RCC 7860 (cell line): ENCODE measurements around the gene ST7.
"Not testable (repeated sequence)": the region's sequence is repeated elsewhere in the genome, so short reads cannot be mapped to it uniquely, and the experiment has no call there.

ENCODE experiments used
- DNase-seq: peaks from one replicate; pipeline ENCODE4 v3.0.0-alpha.2; 2015; ENCODE audit warnings: low spot score
- FAIRE-seq: peaks from 2 replicates; lab custom pipeline; 2012; peaks lifted over from hg19 to GRCh38; lab: Jason Lieb, UNC

The ST7 gene

DNA sequence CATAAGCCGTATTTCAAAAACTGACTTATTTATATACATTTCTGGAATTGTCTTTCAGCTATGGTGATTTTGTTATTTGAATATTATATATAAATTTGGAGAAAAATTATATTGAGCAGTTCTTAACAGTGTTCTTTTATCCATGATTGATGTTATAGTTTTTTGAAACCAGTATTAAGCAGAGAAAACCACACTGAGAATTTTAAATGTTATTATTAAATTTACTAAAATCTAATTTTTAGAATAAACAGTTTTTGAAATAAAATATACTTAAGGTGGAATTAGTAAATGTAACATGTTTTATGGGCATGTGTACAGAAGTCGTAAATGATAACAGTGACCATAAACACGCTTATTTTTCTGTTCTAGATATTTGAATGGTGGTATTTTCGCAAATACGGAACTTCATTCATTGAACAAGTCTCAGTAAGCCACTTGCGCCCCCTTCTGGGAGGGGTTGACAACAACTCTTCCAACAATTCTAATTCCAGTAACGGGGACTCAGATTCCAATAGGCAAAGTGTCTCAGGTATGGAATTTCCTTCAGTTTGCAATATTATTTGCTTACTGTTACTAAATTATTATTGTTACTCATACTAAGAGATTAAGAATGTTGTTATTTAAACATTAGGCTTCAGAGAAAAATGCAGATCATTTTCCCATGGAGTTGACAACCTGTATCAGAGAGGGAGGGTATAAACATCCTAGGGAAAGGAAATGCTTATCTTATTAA, 166.1 kb downstream of the ST7 start:
- FAIRE-seq (peak; percentile 70), DNase-seq (peak; percentile 58)

DNA sequence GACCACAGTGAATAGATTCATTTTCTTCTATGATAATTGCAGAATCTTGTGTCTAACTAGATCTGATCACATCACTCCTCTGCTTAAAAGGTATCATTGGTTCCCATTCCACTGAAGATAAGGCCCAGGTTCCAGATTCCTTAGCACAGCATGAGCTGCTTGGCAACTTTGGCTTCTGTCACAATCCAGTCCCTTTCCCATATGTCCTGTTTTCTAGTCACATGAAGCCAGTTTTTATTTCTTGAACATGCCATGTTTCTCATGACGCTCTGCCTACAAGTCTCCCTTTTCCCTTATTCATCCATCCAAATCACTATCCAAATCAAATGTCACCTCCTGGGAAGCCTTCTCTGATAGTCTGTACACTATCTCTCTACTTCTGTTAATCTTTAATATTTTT, 167.0 kb downstream of the ST7 start:
- not testable (repeated sequence) for FAIRE-seq, DNase-seq

DNA sequence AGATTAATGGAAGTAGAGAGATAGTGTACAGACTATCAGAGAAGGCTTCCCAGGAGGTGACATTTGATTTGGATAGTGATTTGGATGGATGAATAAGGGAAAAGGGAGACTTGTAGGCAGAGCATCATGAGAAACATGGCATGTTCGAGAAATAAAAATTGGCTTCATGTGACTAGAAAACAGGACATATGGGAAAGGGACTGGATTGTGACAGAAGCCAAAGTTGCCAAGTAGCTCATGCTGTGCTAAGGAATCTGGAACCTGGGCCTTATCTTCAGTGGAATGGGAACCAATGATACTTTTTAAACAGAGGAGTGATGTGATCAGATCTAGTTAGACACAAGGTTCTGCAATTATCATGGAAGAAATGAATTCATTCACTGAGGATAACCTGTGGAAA, 168.7 kb downstream of the ST7 start:
- DNase-seq, FAIRE-seq: not testable (repeated sequence)

DNA sequence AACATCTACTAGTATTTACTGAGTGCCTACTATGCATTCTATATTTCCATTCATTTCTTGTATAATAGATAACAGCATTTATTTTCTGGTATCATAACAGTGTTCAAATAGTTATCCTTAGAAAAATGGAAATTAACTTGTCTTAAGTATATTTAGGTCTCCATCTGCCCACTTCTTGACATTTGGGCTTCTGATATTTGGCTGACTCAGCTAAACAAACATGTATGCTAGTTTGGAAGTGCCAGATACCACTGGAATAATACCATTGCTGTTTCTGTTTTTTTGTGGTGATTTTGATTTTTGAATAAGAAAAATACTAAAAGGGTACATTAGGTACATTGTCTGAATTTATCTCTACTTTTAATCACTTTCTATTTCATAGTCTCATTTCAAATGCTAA, 169.2 kb downstream of the ST7 start:
- DNase-seq (no peak), FAIRE-seq (no peak)

DNA sequence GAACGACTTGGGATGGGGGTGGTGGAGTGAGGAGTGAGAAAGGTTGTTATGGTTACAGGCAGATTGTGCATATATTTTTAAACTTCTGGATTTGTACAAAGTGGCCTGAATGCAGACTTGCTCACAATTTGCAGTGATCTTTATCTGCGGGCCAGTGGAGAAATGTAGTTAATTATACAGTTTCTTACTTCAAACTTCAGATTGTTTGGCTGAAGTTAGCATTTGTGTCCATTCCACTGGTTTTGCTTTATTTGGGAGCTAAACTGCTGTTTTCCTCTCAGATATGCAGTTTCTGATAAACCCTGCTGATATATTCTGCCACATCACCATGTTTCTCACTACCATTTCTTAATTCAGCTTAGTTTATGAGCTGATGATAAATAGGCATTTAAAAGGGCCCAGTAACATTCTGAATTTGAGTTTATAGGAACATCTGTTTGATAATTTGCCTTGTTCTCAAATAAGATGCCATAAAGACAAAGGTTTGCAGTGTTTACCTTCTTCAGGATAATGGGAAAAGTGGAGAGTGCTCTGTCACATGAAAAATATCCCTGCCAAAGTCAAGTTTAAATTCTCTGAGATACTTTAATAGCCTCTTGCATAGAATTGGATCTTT, 170.1 kb downstream of the ST7 start:
- FAIRE-seq = no peak
- DNase-seq = no peak

DNA sequence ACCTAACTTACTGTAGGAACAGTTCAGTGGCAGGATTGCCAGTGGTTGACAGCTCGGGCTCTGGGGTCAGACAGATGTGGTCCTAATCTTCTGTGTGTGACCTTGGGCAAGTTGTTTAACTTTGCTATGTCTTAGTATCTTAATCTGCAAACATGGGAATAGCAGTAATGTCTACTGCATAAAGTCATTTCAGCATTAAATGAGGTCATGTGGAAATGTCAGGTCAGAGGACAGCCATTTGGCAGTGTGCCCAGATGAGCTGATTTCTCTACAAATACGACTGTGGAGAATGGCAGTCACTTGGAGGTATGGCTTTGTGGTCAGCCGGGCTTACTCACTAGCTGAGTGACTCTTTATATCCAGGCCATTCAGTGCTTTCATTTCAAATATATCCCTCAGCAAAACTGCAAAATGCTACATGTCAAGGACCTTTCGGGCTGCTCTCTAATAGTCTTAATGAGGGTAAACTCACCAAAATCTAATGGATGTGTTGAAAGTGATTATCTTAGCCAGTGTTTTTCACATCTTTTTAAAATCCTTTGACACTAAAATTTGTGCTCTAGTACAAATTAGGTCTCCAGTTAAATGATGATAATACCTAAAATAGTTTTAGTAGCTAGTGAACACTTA, 171.4 kb downstream of the ST7 start:
- FAIRE-seq (peak; percentile 100), DNase-seq (peak; percentile 100)

DNA sequence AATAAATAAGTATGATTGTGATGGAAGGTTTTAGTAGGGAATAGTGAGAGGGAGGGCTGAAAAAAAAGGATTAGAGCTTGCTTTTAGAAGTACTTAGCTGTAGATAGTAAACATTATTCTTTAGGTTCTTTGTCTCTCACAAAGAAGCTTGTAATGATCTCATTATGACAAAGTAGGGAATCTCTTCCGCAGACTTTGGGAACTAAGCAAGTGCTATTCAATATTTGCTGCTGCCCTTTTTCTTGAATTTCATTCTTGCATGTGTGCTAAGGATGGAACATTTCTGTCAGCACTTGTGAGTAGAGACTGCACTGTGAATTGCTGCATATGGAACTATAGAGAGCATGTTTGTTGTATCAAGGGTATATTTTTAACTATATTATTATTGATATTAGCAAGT, 173.4 kb downstream of the ST7 start:
- DNase-seq = no peak
- FAIRE-seq = no peak

DNA sequence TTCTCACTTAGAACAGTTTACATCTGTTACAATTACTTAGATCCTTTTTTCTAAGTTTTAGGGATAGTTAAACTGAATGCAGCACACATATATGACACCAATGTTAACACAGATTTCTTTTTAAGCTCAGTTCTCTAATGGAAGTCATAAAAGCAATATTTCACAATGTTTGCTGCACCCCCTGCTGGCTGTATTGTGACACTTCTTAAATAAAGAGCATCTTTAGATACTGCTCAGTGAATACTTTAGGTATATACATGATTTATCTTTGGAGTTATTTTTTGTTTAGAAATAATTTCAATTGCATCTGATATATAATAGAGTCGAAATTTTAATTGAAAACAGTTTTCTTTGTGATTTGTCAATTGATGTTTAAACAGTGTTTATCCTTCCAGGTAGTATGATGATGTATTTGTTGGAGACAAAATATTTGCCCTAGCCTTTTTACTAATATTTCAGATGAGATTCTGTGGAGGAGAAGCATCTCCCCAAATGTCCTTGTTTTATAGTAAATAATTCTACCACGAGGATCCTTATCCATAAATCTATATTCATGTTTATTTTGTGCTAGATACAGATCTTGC, 174.4 kb downstream of the ST7 start:
- peak; percentile 48 for DNase-seq
- peak; percentile 92 for FAIRE-seq

DNA sequence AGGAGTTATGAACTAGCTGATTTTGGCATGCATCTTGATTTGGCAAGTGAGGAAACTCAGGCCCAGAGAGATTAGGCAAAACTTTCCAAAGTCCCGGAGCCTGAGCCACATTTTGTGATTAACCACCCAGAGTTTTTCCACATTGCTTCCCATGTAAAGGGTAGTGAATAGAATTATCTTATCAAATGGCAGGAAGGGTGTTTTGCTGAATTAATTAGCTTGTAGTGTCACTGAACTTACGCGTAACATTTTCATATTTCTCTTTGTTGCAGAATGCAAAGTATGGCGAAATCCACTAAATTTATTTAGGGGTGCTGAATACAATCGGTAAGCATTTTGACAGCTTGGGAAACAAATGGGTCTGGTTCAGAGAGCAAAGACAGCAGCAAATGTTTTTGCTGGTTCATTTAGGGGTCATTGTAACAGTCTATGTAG, 176.2 kb downstream of the ST7 start:
- DNase-seq = no peak
- no peak for FAIRE-seq

DNA sequence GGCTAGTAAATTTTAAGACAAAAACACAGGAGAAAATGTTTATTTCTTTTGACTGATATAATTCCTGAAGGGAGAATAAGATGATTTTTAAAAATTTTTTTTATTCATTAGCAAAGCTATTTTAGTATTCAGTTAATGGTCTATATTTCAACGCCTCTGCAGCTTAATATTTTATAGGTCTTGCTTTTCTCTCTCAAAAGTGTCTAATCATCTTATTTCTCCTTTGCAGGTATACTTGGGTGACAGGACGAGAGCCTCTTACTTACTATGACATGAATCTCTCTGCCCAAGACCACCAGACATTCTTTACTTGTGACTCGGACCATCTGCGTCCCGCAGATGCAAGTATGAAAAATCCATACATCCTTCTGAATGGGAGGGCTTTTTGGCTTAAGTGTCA, 177.0 kb downstream of the ST7 start:
- FAIRE-seq = peak; percentile 38
- DNase-seq = no peak

DNA sequence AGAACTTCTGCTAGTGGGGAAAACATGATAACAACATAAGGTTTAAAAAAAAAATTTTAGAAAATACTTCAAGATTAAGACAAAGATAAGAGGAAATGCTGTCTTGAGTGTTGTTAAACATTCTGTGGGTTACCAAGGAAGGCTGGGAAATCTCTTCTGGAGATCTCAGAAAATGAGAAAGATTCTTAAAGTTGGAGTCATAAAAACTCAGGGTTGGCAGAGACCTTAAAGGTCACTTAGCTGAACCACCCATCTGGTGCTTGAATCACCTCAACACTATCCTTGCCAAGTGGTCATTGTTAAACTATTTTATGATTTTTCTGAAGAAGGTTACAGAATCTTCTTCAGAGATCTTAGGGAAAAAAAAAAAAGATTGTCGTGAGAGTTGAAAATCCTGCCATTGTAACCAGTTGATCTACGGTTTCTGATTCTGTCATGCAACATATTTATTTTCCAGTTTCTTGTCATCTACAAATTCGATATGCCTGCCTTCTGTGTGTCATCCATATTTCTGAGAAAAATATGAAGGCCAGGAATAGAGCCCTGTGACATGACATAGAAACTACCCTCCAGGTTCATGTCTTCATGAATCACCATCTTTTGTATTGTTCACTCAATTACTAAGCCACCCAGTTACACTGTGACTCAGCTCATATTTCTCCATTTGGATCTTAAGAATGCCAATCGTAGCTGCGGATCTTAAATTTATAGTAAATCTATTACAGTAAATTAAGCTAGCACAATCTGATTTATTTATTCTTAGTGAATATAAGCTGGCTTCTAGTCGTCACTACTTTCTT, 179.2 kb downstream of the ST7 start:
- DNase-seq = peak; percentile 99
- FAIRE-seq = peak; percentile 99

DNA sequence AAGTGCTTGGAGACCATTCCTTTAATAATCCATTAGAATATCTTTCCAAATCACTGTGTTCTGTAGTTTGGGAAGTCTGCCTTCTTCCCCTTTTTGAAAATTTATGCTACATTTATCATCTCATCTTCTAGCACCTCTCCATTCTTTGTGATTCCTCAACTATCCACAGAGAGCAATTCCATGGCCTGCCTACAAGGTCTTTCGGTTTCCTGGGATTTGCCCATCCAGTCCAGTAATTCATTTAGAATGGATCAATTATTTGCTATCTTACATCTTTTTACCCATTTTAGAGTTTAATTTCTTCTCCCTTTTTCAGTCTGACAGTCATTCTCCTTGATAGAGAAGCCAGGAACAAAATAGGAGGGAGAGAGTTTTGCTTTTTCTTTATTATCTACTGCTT, 179.8 kb downstream of the ST7 start:
- DNase-seq (no peak), FAIRE-seq (no peak)

DNA sequence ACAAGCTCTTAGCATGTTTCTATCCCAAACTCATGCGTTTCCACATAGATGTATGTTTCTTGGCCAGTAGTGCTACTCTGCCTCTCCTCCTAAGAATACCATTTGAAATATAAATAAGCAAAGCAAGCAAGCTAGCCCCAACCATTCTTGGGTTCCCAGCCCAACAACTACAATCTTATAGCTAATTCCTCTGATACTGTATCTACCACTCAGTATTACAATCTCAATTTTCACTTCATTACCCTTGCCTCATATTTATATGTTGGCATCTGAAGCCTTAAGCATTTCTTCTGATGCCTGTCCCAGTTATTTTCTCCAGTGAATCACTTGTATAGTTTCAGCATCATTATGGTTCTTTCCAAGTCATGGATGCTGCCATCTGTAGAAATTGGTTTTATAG, 181.1 kb downstream of the ST7 start:
- FAIRE-seq (no peak), DNase-seq (no peak)

DNA sequence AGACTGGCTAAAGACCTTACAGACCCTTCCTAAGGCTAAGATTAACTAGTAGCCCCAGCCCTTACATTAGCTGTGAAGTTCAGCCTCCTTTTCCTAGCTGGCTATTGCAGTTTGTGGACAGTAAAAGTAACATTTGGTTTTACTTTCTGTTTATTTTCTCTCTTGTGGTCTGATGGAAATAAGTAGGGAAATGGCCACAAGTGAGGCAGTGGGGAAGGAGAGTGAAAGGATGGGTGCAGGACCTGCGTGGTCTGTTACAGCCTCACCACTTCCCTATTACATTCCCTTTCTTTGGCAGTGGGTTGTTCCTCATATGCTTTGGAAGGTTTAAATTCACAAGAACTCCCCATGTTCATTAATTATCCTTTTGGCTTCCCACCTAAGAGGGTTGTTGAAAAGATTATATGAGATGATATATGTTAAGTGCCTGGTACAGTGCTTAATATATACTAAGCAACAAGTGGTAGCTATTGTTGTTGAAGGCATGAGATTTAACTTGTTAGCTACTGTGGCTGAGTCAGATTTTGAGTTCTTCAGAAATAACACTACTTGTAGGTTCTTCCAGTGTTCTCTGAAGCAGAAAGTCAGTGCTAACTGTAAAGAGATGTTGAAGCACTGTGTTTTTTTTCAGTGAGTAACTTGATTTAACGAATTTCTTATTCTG, 181.7 kb downstream of the ST7 start:
- peak; percentile 77 for FAIRE-seq
- peak; percentile 15 for DNase-seq

DNA sequence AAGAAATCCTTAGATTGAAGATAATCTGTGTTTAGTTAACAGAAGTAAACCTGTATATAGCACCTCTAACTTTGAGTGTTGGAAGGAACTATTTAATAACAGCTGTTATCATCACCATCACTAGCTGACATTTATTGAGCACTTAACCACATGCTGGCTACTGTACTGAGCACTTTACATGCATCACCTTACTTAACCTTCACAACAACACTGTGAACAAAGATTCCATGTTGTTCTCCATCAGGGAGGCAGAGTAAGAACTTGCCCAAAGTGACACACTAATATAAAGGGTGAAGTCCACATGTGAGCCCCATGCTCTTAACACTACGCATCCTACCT, 182.2 kb downstream of the ST7 start:
- DNase-seq (no peak), FAIRE-seq (no peak)

DNA sequence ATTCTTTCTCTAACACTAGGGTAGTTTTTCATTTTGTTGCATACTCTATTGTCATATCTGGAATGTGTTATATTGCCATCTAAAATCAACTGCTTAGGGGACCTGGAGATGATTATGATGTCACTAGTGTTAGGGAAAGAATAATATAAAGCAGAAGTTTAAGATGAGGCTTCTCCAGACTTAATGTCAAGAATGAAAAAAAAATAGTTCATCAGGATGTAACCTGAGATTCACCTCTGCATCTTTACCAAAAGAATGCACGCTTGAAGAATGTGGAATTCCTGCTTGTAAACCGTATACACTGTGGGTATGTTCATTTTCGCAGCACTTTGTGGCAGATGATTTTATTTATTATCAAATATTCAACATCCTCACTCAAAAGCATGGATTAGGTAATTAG, 184.6 kb downstream of the ST7 start:
- FAIRE-seq = no peak
- no peak for DNase-seq

DNA sequence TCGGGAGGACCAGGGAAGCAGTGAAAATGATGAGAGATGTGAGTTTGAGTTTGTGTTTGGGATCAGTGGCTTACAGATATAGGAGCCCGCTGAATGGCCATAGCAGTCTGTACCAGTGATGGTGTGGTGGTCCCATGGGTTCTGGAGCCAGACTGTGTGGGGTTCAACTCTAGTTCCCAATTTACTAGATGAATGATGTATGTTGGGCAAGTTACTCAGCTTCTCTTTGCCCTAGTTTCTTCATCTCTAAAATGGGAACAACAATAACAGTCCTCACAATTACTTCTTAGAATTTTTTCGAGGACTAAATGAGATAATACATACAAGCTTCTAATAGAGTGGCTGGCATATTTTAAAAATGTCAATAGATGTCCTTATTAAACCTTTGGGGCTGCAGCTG, 185.2 kb downstream of the ST7 start:
- FAIRE-seq (no peak), DNase-seq (no peak)

DNA sequence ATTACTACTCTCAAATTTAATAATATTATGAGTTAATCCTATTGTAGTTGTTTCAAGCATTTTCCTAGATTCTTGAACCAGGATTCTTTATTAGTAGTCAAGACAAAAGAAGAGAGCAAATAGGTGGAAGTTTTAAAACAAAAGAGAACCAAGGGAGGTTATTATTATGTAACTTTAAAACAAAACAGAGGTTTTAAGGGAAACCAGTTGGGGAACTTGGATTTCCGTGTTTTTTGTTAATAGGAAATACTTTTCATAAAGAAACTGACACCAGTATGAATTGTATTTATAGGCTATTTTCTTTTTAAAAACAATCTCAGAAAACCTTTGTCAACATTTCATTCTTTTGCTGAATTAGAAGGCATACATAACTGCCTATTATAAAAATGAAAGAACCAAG, 185.7 kb downstream of the ST7 start:
- no peak for FAIRE-seq
- no peak for DNase-seq

DNA sequence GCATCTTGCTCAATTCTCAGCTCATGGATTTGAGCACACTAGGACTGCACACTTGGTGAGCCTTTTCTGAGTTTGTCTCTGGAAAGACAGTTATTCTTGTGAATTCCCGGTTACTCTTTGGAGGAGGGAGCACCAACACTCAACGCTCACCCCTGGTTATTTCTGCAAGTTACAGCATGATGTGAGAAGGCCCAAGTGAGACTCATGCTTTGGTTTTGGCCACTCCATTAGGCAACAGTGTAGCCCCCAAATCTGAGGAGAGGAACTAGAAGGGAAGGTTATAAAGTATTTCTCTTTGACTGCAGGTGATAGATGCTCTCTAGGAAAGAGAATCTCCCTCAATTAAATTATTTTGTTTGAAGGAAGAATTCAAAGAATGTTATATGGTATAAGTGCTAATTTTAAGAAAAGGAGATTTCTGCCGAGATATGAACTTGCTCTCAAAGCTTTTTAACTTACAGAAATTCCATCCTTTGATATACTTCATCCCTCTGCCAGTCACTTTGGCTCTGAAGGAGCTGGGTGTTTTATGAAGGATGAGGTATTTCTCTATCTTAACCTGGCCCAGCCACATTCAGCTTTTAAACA, 186.2 kb downstream of the ST7 start:
- no peak for FAIRE-seq
- DNase-seq = no peak

DNA sequence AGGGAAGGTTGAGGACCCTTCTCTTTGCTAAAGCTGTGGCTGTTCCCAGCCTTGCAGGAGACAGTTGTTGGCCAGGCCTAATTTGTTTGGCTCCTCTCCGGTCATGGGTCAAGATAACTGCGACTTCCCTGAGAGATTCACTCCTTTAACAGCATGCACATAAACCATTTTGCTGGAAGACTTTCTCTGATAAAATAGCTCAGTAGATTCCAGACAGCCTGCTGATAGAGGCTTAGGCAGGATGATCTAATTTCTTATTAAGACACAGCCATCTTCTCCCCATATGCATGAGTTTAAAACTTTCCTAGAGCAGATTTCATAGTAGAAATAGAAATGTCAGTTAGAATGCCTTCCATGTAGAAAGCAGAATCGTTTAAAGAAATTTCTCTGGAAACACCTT, 187.6 kb downstream of the ST7 start:
- FAIRE-seq = no peak
- DNase-seq = no peak
